Liver (tissue), 9 donors: ENCODE results near the gene BTBD1. TPM values are rescaled to one million over a fixed set of nuclear protein-coding genes. Genes with fewer than 3 reads are reported as not detected.

Source experiments
- DNase-seq: peaks from one replicate; pipeline ENCODE4 v3.0.0-alpha.2; 2017; ENCODE audit warnings: low spot score
- H3K27ac ChIP-seq, 2 donors: one replicate each; pipeline ENCODE4 v1.7.0; 2013; ENCODE audit warnings: inconsistent platforms in 2 of 2, low read length in 2 of 2, control low read depth in 1 of 2, low read depth in 1 of 2, mild to moderate bottlenecking in 1 of 2
- H3K27me3 ChIP-seq, 4 donors: one replicate each; pipeline versions ENCODE4 v1.6.1 to v1.7.0; 2013; ENCODE audit warnings: low read length in 3 of 4, inconsistent platforms in 1 of 4, mild to moderate bottlenecking in 1 of 4, moderate library complexity in 1 of 4; ENCODE audit not compliant: control insufficient read depth in 4 of 4, insufficient read depth in 4 of 4
- H3K36me3 ChIP-seq, 4 donors: one replicate each; pipeline versions ENCODE4 v1.6.1 to v1.7.0; 2013; ENCODE audit warnings: low read length in 3 of 4, mild to moderate bottlenecking in 3 of 4, low read depth in 1 of 4, moderate library complexity in 1 of 4; ENCODE audit not compliant: control insufficient read depth in 4 of 4, insufficient read depth in 3 of 4
- H3K4me1 ChIP-seq, 4 donors: one replicate each; pipeline versions ENCODE4 v1.6.1 to v1.7.0; 2013; ENCODE audit warnings: low read length in 3 of 4, mild to moderate bottlenecking in 3 of 4, moderate library complexity in 1 of 4; ENCODE audit not compliant: control insufficient read depth in 4 of 4, insufficient read depth in 4 of 4
- H3K4me3 ChIP-seq, 3 donors: one replicate each; pipeline versions ENCODE4 v1.6.1 to v1.7.0; 2013; ENCODE audit warnings: low read length in 3 of 3, control low read depth in 1 of 3, low read depth in 1 of 3, mild to moderate bottlenecking in 1 of 3
- H3K9ac ChIP-seq, 2 donors: one replicate each; pipeline ENCODE4 v1.7.0; 2013; ENCODE audit warnings: low read length in 2 of 2, mild to moderate bottlenecking in 2 of 2, moderate library complexity in 2 of 2, control low read depth in 1 of 2, low read depth in 1 of 2
- H3K9me3 ChIP-seq, 4 donors: one replicate each; pipeline versions ENCODE4 v1.6.1 to v1.7.0; 2013; ENCODE audit warnings: low read length in 3 of 4; ENCODE audit not compliant: control insufficient read depth in 4 of 4
- EGR1 ChIP-seq, 2 donors: IDR thresholded peaks; 2 replicates each; pipeline ENCODE4 v1.6.1; 2016 to 2018; ENCODE audit warnings: antibody characterized with exemption in 2 of 2, low read depth in 2 of 2
- FOXA1 ChIP-seq: IDR thresholded peaks from 2 replicates; pipeline ENCODE4 v1.6.1; 2016; ENCODE audit warnings: antibody characterized with exemption
- FOXA2 ChIP-seq: IDR thresholded peaks from 2 replicates; pipeline ENCODE4 v1.6.1; 2016; ENCODE audit warnings: antibody characterized with exemption
- GABPA ChIP-seq, 2 donors: IDR thresholded peaks in 1 of 2; conservative IDR thresholded peaks in 1 of 2; 2 replicates each; pipeline ENCODE4 v1.6.1; 2016; ENCODE audit warnings: antibody characterized with exemption in 2 of 2, mild to moderate bottlenecking in 1 of 2, moderate library complexity in 1 of 2
- HNF4A ChIP-seq, 2 donors: conservative IDR thresholded peaks; 2 replicates each; pipeline ENCODE4 v1.6.1; 2016; ENCODE audit warnings: antibody characterized with exemption in 2 of 2, mild to moderate bottlenecking in 2 of 2
- HNF4G ChIP-seq: IDR thresholded peaks from 2 replicates; pipeline ENCODE4 v1.6.1; 2016; ENCODE audit warnings: antibody characterized with exemption
- JUND ChIP-seq, 2 donors: IDR thresholded peaks; 2 replicates each; pipeline ENCODE4 v1.6.1; 2016; ENCODE audit warnings: antibody characterized with exemption in 2 of 2
- NR2F2 ChIP-seq: IDR thresholded peaks from 2 replicates; pipeline ENCODE4 v1.6.1; 2016; ENCODE audit warnings: antibody characterized with exemption
- RAD21 ChIP-seq, 2 donors: IDR thresholded peaks; 2 replicates each; pipeline ENCODE4 v1.6.1; 2016; ENCODE audit warnings: antibody characterized with exemption in 2 of 2, mild to moderate bottlenecking in 2 of 2
- REST ChIP-seq: IDR thresholded peaks from 2 replicates; pipeline ENCODE4 v1.6.1; 2016; ENCODE audit warnings: antibody characterized with exemption, mild to moderate bottlenecking
- RXRA ChIP-seq, 2 donors: IDR thresholded peaks; 2 replicates each; pipeline ENCODE4 v1.6.1; 2017 to 2018; ENCODE audit warnings: antibody characterized with exemption in 2 of 2, mild to moderate bottlenecking in 1 of 2
- SP1 ChIP-seq: IDR thresholded peaks from 2 replicates; pipeline ENCODE4 v1.6.1; 2018; ENCODE audit warnings: antibody characterized with exemption, mild to moderate bottlenecking
- TAF1 ChIP-seq: conservative IDR thresholded peaks from 2 replicates; pipeline ENCODE4 v1.6.1; 2016; ENCODE audit warnings: antibody characterized with exemption, mild to moderate bottlenecking
- YY1 ChIP-seq: IDR thresholded peaks from 2 replicates; pipeline ENCODE4 v1.6.1; 2016; ENCODE audit warnings: antibody characterized with exemption, mild to moderate bottlenecking
- ZBTB33 ChIP-seq: IDR thresholded peaks from 2 replicates; pipeline ENCODE4 v1.6.1; 2016; ENCODE audit warnings: antibody characterized with exemption
- WGBS: extraction: QIAGEN DNeasy Blood & Tissue Kit; methylation state at CpG from one replicate; pipeline ENCODE4 v1.1.7; 2013; 5-methylcytosine and 5-hydroxymethylcytosine counted together
- polyA plus RNA-seq, 2 donors: library from polyadenylated mRNA; stranded (reverse) in 1 of 2; unstranded in 1 of 2; fragments of 200-250 nt in 1 of 2; fragments of >200 nt in 1 of 2; fragmentation: Nextera tagmentation in 1 of 2; extraction: Ambion mirVana in 1 of 2; gene quantifications; one replicate each; pipeline versions ENCODE4 v1.2.1 to v1.2.3, GENCODE V29; 2013 to 2015
- total RNA-seq, 2 donors: library from RNA; depleted of rRNA; stranded (reverse); fragments of >200 nt; gene quantifications; one replicate each; pipeline ENCODE4 v1.2.3, GENCODE V29; 2014
- TF ChIP-seq, protein P1 (sequence below): IDR thresholded peaks from 2 replicates; pipeline ENCODE4 v1.6.1; 2016; ENCODE audit warnings: antibody characterized with exemption
- TF ChIP-seq, protein P2 (sequence below): fragments of 150-350 bp; IDR thresholded peaks from 2 replicates; pipeline ENCODE4 v1.5.1; 2017; ENCODE audit warnings: improper control_type of control experiment, low read depth, low read length; ENCODE audit not compliant: missing input control
- TF ChIP-seq, protein P3 (sequence below): IDR thresholded peaks from 2 replicates; pipeline ENCODE4 v1.6.1; 2016; ENCODE audit warnings: antibody characterized with exemption
- donor health status: healthy.
- donor health status: healthy.
- donor health status: healthy.
- donor health status: healthy.
- donor health status: healthy.

Gene BTBD1
- total and polyA plus RNA-seq, 4 donors: 8.6 to 43.9 (median 27.6) TPM

DNA sequence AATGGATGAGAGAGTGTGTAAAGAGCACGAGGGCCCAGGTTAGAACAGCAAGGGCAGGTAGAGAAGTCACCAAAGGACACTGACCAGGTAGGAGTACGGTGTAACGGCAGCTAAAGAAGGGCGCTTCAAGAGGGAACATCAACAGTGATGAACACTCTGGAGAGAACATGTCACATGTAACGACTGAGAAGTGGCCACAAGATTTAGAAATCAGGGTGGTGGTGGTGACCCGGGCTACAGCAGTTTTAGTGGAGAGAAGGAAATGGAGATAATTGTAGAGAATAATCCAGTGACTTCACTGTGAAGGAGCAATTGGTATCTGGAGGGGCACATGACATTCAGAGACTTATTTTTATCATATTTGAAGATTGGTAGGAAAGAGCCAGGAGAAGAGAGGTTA, 54.4 kb downstream of the BTBD1 start:
- Histone ChIP-seq H3K4me3 (no peak overlapping the region), H3K36me3 (peaks cover 2 to 17% (median 10%) of the 10 kb centered on the region in 4 donors), H3K9ac (no peak overlapping the region), H3K9me3 (no peaks in the 10 kb centered on the region), H3K27ac (no peak overlapping the region), H3K4me1 (peaks cover 0 to 23% (median 13%) of the 10 kb centered on the region in 4 donors), H3K27me3 (no peaks in the 10 kb centered on the region)
- 94% methylated on average over 6 of the region's 6 CpGs for WGBS
- DNase-seq: no peak
- TF ChIP-seq RAD21 (IDR thresholded peaks at IDR 0.05) (no peak), HNF4G (no peak), GABPA (IDR thresholded peaks at IDR 0.05 in 1 of 2, conservative IDR thresholded peaks at IDR 0.05 in 1 of 2) (no peak), NR2F2 (no peak), TAF1 (no peak), HNF4A (conservative IDR thresholded peaks at IDR 0.05) (no peak), FOXA1 (no peak), JUND (IDR thresholded peaks at IDR 0.05) (no peak), SP1 (no peak), REST (no peak), RXRA (IDR thresholded peaks at IDR 0.05) (no peak), FOXA2 (no peak), YY1 (no peak), ZBTB33 (no peak), EGR1 (IDR thresholded peaks at IDR 0.05; ENCODE audit: low read depth in 2 of 2) (no peak)
- TF ChIP-seq, protein P1, sequence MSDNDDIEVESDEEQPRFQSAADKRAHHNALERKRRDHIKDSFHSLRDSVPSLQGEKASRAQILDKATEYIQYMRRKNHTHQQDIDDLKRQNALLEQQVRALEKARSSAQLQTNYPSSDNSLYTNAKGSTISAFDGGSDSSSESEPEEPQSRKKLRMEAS: no peak
- TF ChIP-seq, protein P2, sequence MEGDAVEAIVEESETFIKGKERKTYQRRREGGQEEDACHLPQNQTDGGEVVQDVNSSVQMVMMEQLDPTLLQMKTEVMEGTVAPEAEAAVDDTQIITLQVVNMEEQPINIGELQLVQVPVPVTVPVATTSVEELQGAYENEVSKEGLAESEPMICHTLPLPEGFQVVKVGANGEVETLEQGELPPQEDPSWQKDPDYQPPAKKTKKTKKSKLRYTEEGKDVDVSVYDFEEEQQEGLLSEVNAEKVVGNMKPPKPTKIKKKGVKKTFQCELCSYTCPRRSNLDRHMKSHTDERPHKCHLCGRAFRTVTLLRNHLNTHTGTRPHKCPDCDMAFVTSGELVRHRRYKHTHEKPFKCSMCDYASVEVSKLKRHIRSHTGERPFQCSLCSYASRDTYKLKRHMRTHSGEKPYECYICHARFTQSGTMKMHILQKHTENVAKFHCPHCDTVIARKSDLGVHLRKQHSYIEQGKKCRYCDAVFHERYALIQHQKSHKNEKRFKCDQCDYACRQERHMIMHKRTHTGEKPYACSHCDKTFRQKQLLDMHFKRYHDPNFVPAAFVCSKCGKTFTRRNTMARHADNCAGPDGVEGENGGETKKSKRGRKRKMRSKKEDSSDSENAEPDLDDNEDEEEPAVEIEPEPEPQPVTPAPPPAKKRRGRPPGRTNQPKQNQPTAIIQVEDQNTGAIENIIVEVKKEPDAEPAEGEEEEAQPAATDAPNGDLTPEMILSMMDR: no peak
- TF ChIP-seq, protein P3, sequence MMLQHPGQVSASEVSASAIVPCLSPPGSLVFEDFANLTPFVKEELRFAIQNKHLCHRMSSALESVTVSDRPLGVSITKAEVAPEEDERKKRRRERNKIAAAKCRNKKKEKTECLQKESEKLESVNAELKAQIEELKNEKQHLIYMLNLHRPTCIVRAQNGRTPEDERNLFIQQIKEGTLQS: no peak
